Activated CD8-positive, alpha-beta T cell treated with anti-CD3 and anti-CD28 coated beads for 36 hours (primary cell): ENCODE data around the gene COL6A1. TPM values are rescaled to one million over a fixed set of nuclear protein-coding genes. Genes with fewer than 3 reads are reported as not detected.

ENCODE experiments used
- ATAC-seq: fragments of 200-7000 bp; cut with Tn5 transposase; one replicate; pipeline ENCODE4 v1.10.0; 2021; ENCODE audit warnings: mild to moderate bottlenecking, moderate library complexity
- CTCF ChIA-PET: fragments of 350-600 bp; sonication (Branson Sonifier 250); formaldehyde crosslinking; loops from one replicate; lab custom pipeline; 2021; ENCODE audit warnings: antibody characterized with exemption; lab: Charles Lee
- POLR2A ChIA-PET: fragments of 350-600 bp; sonication (Branson Sonifier 250); formaldehyde crosslinking; loops from one replicate; lab custom pipeline; 2021; ENCODE audit warnings: antibody characterized with exemption; lab: Charles Lee
- DNase-seq: peaks from one replicate; pipeline ENCODE4 v3.0.0-alpha.2; 2020
- H3K27ac Mint-ChIP-seq: one replicate; pipeline ENCODE4 v1.8.0; 2021; ENCODE audit warnings: mild to moderate bottlenecking, mixed read lengths
- H3K27me3 Mint-ChIP-seq: one replicate; pipeline ENCODE4 v1.8.0; 2021; ENCODE audit warnings: mixed read lengths
- H3K36me3 Mint-ChIP-seq: one replicate; pipeline ENCODE4 v1.8.0; 2021; ENCODE audit warnings: low read depth, mixed read lengths
- H3K4me1 Mint-ChIP-seq: one replicate; pipeline ENCODE4 v1.8.0; 2021; ENCODE audit warnings: low read depth, mixed read lengths
- H3K4me3 Mint-ChIP-seq: one replicate; pipeline ENCODE4 v1.8.0; 2021; ENCODE audit warnings: mild to moderate bottlenecking, moderate library complexity, mixed read lengths
- H3K9me3 Mint-ChIP-seq: one replicate; pipeline ENCODE4 v1.8.0; 2021; ENCODE audit warnings: mixed read lengths
- CTCF ChIP-seq: fragments of 200-600 bp; IDR thresholded peaks from one replicate; pipeline ENCODE4 v1.8.0; 2022; ENCODE audit warnings: antibody characterized with exemption, mild to moderate bottlenecking
- intact Hi-C: fragments of 100-400 bp; cut with micrococcal nuclease; formaldehyde crosslinking; loops from one replicate; pipeline ENCODE4 v1.10.0; 2022
- total RNA-seq, 2 experiments: library from RNA; stranded (reverse); gene quantifications; one replicate each; pipeline ENCODE4 v1.2.3, GENCODE V29; 2021

The COL6A1 gene
- total RNA-seq, 2 experiments from 2014 or later = 4.1 to 5.2 TPM

- ATAC-seq (no peak), DNase-seq (peak; percentile 1)
- POLR2A ChIA-PET = interaction anchor here (0.9 to 1.5 kb wide), 2 partner anchors 11 to 19 kb away, joined by 3 read pairs; partner anchors contain the start of gene COL6A1
- H3K27me3 Mint-ChIP-seq = no peaks in the 10 kb centered on the region
- no peaks in the 10 kb centered on the region for H3K36me3 Mint-ChIP-seq
- no peak overlapping the region for H3K4me3 Mint-ChIP-seq
- CTCF ChIA-PET = no interaction called here
- no peak overlapping the region for H3K27ac Mint-ChIP-seq
- no peaks in the 10 kb centered on the region for H3K4me1 Mint-ChIP-seq
- no peaks in the 10 kb centered on the region for H3K9me3 Mint-ChIP-seq
- no peak for TF ChIP-seq CTCF
- intact Hi-C loops = no loop called here
These were observed 11.0 kb downstream of the COL6A1 start for GRCh38 chr21:45992301-45993209.

GRCh38 chr21:45993210-45994085 lies 11.9 kb downstream of the COL6A1 start:
- DNase-seq = peak; percentile 0
- no peak overlapping the region for H3K27ac Mint-ChIP-seq
- ChIA-PET CTCF (no interaction called here), POLR2A (interaction anchor here (0.9 to 1.5 kb wide), 2 partner anchors 12 to 20 kb away, joined by 3 read pairs; partner anchors contain the start of gene COL6A1)
- H3K27me3 Mint-ChIP-seq = no peaks in the 10 kb centered on the region
- no peaks in the 10 kb centered on the region for H3K36me3 Mint-ChIP-seq
- intact Hi-C loops = no loop called here
- no peaks in the 10 kb centered on the region for H3K9me3 Mint-ChIP-seq
- H3K4me3 Mint-ChIP-seq = no peak overlapping the region
- TF ChIP-seq CTCF = no peak
- H3K4me1 Mint-ChIP-seq = no peaks in the 10 kb centered on the region
- no peak for ATAC-seq

GRCh38 chr21:45994086-45994661 lies 12.6 kb downstream of the COL6A1 start:
- intact Hi-C loops = no loop called here
- Mint-ChIP-seq H3K9me3 (no peaks in the 10 kb centered on the region), H3K36me3 (no peaks in the 10 kb centered on the region), H3K4me1 (no peaks in the 10 kb centered on the region), H3K27me3 (no peaks in the 10 kb centered on the region), H3K27ac (no peak overlapping the region), H3K4me3 (no peak overlapping the region)
- POLR2A ChIA-PET = interaction anchor here (0.5 to 1.5 kb wide), 2 partner anchors 20 to 419 kb away, joined by 3 read pairs; no protein-coding TSS in a partner anchor
- no peak for TF ChIP-seq CTCF
- ATAC-seq = no peak
- CTCF ChIA-PET = no interaction called here
- DNase-seq = no peak

GRCh38 chr21:45994759-45995685 lies 13.5 kb downstream of the COL6A1 start:
- H3K27ac Mint-ChIP-seq = no peak overlapping the region
- no peak for TF ChIP-seq CTCF
- H3K36me3 Mint-ChIP-seq = no peaks in the 10 kb centered on the region
- DNase-seq = peak; percentile 0
- intact Hi-C loops = no loop called here
- no peak overlapping the region for H3K4me3 Mint-ChIP-seq
- H3K9me3 Mint-ChIP-seq = no peaks in the 10 kb centered on the region
- H3K4me1 Mint-ChIP-seq = no peaks in the 10 kb centered on the region
- H3K27me3 Mint-ChIP-seq = no peaks in the 10 kb centered on the region
- CTCF ChIA-PET = no interaction called here
- POLR2A ChIA-PET = interaction anchor here (0.5 kb wide), 1 partner anchor 418 kb away, joined by 3 read pairs; no protein-coding TSS in a partner anchor
- no peak for ATAC-seq
